Activated naive CD8-positive, alpha-beta T cell treated with anti-CD3 and anti-CD28 coated beads, Interleukin-2, amount 50 U/mL, for 16 hours (primary cell): Measurements from ENCODE around the gene ARMH3.

Experiments
- DNase-seq: peaks from one replicate; pipeline ENCODE4 v3.0.0-alpha.2; 2020; ENCODE audit warnings: low read depth, low spot score

The ARMH3 gene

DNA sequence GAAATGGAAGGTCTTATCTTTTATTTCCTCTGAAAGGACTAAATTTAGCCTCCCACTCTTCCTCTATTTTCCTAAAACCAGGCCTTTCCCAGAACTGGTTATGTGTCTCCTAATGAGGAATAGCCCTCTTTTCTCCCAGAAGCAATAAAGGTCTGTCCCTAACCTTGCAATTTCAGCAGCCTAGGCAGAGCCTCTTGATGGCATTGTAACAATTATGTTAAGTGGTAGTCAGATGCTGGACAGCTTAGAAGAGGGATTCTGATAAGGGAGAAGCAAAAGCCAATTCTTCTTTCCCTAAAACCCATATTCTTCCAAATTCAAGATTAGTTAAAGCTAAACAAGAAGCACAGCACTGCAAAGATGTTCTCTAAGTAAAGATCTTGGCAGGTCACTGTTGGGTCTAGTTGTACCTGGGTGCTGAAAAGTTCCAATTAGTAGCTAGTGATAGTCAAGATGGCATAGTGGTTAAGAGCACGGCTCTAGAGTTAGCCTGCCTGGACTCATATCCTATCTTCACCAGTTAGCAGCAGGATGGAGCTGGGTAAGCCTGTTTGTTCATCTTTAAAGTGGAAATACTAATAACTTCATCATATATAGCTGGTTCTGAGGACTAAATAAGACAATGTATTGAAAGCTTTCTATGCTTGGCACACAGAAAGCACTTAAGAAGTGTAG, 198.0 kb downstream of the ARMH3 start:
- no peak for DNase-seq

GRCh38 chr10:101856626-101857025, 199.3 kb downstream of the ARMH3 start:
- no peak for DNase-seq

DNA sequence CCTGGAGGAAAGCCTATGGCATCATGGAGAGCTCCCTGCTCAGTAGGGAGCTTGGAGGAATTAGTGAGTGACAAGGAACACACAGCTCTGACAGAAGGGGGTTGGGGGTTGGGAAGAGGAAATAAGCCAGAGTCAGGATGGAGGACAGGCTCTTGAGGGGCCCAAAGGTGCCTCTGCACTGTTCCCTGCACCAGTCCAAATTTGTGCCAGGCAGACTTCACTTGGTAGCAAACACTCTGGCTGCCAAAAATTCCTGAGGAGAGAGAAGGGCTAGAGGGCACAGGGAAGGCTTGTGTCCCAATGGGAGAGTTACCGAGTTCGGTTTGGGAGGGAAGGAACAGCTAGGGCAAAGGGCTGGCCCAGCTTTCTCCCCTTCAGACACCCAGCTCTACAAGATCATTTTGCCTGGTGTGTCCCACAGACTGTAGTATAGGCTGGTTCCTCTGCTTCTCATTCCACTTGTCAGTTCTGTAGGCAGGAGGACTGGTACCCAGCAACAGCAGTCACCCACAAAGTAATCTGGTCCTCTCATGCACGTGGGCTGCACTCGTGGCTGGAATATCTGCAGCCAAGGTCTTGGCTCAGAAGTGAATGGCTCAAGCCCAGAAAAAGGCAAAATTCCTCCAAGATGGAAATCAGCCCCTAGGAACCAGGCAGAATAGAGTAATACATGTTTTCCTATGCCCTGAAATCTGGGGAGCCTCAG, 204.4 kb downstream of the ARMH3 start:
- no peak for DNase-seq

DNA sequence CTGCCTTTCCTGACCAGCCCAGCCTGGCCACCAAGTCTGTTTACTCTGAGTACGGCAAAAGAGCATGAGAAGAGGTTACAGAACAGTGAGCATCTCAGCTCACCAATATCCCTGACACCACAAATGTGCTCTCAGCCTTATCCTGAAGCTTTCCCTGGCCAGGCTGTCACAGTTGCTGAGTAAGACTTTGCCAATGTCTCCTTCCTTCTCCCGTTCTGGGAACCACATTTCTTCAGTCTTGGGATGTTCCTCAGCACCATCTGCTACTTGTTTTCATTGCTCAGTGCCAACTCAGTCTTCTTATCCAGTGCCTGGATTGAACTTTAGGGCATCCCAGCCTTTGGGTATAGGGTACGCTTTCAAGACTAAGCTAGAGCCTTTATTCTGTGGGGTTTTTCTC, 205.2 kb downstream of the ARMH3 start:
- DNase-seq = no peak

GRCh38 chr10:101848894-101849351, 207.1 kb downstream of the ARMH3 start:
- no peak for DNase-seq

DNA sequence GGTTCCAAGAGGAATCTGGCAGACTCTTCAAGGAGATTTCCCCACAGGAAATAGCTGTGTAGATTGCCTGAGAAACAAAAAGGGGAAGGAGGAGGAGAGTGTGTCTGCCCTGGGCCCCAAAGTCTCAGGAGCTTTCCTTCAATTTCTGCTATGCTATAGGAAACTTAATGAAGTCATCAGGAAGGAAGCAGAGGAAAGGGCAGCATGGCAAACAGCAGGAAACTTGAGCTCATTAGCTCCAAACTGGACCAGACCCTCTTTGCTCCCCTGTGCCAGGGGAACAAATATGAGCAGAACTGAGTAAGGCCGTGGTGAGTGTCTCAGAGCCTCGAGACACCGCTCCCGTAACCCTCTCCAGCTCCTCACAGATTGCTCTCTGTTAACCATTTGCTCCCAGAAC, 207.6 kb downstream of the ARMH3 start:
- no peak for DNase-seq

DNA sequence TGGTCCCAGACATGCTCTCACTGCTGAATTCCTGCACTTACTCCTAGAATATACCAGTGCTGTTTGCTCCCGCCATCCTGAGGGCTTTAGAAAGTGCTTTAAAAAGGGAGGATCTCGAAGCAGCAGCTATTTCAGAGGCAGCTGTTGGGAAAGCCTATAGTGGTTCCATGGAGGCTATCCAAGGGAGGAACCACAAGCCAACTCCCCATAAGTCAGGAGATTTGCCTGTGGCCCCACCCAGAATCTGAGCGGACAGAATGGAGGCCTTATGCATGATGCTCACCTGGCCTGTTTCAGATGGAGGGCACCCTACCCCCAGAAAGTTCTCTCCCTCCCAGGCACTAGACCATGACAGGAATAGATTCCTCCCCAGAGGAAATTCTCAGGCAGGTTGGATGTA, 210.1 kb downstream of the ARMH3 start:
- no peak for DNase-seq

DNA sequence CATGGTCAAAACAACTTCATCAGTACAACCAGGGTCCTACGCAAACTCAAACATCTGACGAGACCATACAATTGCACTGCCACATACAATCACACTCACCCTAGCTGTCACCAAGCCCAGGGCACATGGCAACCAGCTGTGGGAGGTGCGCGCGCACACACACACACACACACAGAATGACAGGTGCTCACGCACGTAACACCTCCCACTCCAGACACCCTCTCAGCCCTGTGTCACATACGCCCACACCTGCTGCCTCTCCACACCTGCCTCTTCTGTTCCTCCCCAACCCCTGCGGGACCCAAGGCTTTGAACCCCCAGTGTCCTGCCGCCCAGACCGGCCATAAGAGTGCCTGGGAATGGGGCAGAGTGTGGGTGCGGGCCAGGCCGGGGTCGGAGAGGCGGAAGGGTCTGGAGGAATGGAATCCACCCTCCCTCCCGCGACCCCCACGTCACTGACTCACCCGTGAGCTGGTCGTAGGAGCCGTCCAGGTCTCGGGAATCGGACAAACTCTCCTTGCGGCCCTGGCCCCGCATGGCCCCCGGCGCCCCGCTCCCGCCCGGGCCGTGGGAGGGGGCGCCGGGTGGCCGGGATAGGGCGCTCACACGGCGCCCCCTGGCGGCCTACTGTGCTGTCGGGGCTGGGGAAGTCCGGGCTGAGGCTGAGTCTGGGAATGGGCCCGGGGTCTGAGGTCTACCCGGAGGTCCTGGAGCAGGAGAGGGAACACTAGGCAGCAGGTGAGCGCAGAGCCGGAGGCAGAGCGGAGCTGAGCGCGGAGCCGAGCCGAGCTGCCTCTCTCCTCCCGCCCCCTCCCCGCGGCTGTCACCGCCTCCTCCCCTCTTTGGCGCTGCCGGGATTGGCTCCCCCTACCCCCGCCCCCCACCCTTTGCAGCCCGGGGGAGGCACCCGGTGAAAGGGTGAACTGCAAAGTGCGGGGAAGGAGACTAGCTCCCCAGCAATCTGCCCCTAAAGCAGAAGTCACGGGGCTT, 212.6 kb downstream of the ARMH3 start, which contains the start of gene KCNIP2:
TSS of gene KCNIP2 (minus strand) at position 769 of the 990 bp plus-strand sequence. CDS start at position 537, 232 bp downstream.
- peak; percentile 45 for DNase-seq

GRCh38 chr10:101841826-101842225, 214.1 kb downstream of the ARMH3 start:
- no peak for DNase-seq

GRCh38 chr10:101840741-101841453, 215.1 kb downstream of the ARMH3 start:
- peak; percentile 45 for DNase-seq

DNA sequence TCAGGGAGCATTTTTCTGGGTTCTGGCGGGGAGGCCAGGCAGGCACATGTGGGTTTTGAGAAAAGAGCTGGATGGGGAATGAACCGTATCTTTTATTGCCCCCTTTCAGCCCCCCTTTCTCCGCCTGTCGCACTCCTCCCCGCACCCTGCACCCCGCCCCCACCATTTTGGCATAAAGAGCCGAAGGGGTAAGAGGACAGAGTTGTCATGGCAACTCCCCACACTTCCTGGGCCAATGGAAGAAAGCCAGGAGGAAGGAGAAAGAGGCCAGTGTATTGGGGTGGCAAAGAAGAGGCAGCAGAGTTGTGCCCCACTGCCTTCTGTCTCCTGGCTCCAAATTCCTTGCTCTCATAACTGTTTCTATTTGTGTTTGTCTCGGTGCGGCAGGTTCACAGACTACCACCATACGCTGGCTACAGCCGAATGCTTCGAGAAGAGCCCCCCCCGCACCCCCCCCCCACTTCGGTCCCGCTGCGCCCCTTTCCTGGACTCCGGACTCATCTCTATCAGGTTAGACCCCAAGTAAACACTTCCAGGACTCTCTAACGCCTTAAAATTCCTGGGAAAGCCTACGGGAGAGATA, 215.8 kb downstream of the ARMH3 start:
- DNase-seq = no peak

DNA sequence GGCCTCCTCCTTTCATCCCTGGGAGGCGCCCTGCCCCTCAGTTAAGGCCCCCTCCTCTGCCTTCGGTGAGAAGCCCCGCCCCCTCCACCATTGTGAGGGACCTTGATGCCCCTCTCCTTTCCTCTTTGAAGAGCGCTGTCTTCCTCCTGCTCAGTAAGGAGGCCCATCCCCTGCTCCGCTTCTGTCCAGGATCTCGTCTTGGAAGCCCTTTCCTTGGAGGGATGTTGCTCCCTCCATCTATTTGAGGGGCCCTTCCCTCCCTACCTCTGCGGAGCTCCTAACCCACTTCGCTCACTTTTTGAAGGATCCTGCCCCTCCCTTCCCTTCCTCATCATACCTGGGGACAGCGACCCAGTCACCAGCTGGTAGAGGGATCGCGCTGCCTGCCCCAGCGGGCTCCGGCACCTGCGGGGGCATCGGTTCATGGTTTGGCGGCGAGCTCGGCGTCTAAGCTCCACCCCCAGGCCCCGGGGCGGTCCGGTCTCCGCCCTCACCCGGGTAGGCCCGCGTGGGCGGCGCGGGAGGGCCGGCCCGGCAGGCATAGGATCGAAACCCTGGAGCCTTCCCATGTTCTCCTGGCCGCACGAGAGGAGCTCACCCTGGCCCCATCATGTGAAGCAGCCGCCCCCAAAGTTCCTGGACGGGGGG, 216.4 kb downstream of the ARMH3 start:
- no peak for DNase-seq

DNA sequence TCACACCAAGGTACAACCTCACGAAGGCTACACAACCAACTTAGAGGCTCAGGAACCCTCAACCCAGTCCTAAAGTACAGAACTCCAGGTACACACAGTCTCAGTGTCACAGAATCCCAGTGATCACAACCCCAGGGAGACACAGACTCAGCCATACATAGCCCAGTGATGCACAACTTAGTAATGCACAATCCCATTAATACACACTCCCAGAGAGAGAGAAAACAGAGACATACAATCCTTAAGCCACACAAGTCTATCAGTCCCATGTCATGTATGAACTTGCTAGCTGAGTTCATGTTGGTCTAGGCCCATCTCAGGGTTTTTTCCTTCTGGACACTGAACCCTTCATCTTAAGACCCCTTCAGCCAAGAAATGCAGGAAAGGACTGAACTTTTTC, 217.0 kb downstream of the ARMH3 start:
- no peak for DNase-seq

DNA sequence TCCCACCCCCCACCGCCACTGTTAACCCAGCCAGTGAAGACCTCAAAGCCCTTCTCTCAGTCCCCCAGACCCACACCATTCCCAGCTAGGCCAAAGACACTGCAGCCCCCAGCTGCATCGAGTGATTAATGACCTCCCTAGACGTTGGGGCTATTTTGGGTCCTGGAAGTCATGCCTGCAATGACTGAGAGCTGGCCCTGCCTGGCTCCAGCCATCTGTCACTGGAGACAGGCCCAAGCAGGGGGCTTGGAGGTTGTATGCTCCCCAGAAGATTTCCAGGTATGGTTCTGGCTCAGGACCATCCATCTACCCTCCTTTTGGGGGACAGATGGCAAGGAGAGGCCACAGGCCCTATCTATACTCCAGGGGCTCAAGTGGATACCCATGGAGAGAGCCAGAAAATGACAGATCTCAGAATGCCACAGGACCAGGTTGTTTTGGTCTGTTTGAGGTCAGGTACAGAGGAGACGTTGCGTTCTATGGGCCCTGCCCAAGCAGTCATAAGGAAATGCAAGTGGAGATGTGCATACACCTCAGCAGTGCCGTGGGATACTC, 217.5 kb downstream of the ARMH3 start:
- no peak for DNase-seq

GRCh38 chr10:101837748-101838147, 218.2 kb downstream of the ARMH3 start:
- DNase-seq = no peak

DNA sequence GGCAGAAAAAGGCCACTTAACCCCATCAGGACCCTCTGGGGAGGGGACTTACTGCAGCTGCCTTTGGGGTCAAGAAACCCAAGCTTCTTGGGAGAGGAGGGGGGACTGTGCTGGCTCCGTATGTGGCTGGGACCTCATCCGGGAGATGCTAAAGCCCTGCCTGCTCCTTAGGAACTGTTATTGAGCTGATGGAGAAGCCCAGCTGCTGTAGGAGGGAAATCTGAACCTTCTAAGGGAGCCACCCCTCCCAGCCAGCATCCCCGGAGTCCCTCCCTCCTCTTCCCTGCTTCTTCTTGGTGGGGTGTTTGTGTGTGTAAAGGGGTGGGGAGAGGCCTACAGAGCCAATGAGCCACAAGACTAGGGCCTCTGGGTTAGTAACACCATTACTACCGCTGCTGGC, 220.6 kb downstream of the ARMH3 start:
- no peak for DNase-seq

GRCh38 chr10:101834341-101834740, 221.6 kb downstream of the ARMH3 start:
- no peak for DNase-seq

DNA sequence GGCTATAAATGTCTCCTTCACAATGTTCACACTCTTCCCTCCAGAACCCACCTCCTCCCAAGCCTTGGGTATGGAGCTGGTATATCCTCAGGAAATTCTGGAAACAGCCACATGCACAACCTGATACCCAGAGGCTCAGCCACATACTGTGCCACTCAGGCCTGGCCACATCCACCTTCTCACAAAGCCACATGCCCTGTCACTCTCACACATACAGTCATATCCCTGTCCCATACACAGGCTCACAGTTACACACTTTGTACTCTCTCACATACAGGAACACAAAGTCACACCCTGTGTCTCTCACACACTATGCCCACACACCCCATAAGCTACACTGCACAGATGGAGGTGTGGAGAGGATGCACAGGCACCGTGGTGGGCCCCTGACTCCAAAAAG, 222.5 kb downstream of the ARMH3 start:
- DNase-seq = no peak

- DNase-seq = no peak
These were observed 223.6 kb downstream of the ARMH3 start for GRCh38 chr10:101832325-101832771.
